Activated effector memory CD4-positive, alpha-beta T cell treated with Interleukin-2 at 50 U/mL for 16 hours (primary cell): ENCODE data around the gene INHBE.
"Not testable (repeated sequence)": the region's sequence is repeated elsewhere in the genome, so short reads cannot be mapped to it uniquely, and the experiment has no call there.

Experiments used
- DNase-seq: peaks from one replicate; pipeline ENCODE4 v3.0.0-alpha.2; 2020

INHBE gene

DNA sequence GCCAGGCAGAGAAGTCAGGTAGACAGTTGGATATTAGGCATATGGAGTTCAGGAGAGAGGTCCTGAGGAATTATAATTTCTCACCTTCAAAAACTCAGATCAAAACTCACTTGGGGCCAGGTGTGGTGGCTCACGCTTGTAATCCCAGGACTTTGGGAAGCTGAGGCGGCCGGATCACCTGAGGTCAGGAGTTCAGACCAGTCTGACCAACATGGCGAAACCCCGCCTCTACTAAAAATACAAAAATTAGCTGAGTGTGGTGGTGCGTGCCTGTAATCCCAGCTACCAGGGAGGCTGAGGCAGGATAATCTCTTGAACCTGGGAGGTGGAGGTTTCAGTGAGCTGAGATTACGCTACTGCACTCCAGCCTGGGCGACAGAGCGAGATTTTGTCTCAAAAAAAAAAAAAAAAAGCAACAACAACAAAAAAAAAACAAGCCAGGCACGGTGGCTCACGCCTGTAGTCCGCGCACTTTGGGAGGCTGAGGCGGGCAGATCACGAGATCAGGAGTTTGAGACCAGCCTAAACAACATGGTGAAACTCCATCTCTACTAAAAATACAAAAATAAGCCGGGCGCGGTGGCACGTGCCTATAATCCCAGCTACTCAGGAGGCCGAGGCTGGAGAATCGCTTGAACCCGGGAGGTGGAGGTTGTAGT, 47.3 kb downstream of the INHBE start:
- DNase-seq, result not testable (repeated sequence)

DNA sequence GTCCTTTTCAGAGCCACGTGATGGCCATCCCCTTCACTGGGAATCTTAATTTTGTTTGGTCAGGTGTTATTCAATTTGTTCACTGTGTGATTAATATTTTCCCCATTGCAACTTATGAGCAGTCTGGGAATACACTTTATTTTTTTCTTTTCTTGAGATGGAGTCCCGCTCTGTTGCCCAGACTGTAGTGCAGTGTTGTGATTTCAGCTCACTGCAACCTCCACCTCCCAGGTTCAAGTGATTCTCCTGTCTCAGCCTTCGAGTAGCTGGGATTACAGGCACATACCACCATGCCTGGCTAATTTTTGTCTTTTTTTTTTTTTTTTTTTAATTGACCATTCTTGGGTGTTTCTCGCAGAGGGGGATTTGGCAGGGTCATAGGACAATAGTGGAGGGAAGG, 51.4 kb downstream of the INHBE start:
- not testable (repeated sequence) for DNase-seq
